Right renal cortex interstitium (tissue), 3 donors: ENCODE measurements around the gene C17orf100. TPM values are rescaled to one million over a fixed set of nuclear protein-coding genes. Genes with fewer than 3 reads are reported as not detected.
"Not testable (repeated sequence)": the region's sequence is repeated elsewhere in the genome, so short reads cannot be mapped to it uniquely, and the experiment has no call there.

ENCODE experiments used
- DNase-seq, 3 donors: peaks; one replicate each; pipeline ENCODE4 v3.0.0-alpha.2; 2013; ENCODE audit warnings: low read depth in 3 of 3, low spot score in 2 of 3
- polyA plus RNA-seq, 3 donors: library from polyadenylated mRNA; unstranded; fragments of 120-200 nt; gene quantifications; one replicate each; pipeline ENCODE4 v1.2.1, GENCODE V29; 2013; ENCODE audit not compliant: insufficient read length in 3 of 3

The C17orf100 gene
- polyA plus RNA-seq, 3 donors, result 10.2 to 10.4 (median 10.3) TPM

- no peak for DNase-seq
These were observed 37.4 kb downstream of the C17orf100 start for GRCh38 chr17:6688944-6689343.

DNA sequence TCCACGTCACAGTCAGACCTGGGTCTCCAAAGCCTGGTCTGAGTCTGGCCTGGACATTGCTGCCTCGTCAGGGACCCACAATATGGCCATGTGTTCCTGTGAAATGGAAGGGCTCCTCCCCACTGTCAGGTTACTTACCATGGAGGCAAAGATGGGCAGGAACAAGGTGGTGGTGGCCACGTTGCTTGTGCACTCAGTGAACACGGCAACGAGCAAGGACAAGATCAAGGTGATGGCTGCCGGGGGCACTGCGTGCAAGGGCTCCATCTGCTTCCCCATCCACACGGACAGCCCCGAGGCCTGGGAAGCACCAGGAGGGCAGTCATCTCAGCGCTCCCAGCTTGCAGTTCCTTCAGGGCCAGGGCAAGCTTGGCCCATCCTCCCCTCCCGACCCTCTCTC, 39.1 kb downstream of the C17orf100 start:
- no peak for DNase-seq

DNA sequence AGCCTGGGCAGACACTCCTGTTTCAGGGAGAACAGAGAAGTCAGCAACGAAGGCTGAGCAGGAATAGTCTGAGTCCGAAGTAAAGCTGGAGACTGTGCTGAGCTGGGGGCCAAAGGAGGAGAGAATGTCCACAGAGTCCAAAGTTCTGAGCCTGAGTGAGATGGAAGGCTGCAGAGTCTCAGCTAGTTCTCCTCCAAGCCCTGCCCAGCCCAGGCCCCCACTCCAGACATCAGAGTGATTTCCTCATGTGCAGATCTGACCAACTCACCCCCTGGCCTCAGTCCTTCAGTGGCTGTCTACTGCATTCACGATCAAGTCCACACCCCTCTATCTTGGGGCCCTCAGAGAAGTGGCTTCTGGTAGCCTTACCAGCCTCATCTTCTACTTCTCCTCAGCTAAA, 40.0 kb downstream of the C17orf100 start:
- no peak for DNase-seq

GRCh38 chr17:6691958-6692357, 40.4 kb downstream of the C17orf100 start:
- DNase-seq, result not testable (repeated sequence)

- DNase-seq, result no peak
These were observed 43.5 kb downstream of the C17orf100 start for GRCh38 chr17:6695051-6695450.

DNA sequence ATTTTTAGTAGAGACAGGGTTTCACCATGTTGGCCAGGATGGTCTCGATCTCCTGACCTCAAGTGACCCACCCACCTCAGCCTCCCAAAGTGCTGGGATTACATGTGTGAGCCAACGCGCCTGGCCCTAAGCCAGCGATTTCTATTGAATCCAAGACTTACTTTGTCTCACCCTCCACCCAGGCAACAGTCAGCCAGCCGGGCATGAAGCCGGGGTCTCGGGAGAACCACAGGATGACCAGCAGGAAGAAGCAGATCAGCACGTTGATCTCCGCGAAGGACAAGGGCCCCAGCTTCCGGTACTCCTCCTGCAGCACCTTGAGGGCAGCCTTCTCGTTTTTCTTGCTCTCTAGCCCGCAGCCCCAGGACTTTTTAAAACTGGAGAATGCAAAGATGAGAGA, 44.0 kb downstream of the C17orf100 start:
- no peak for DNase-seq

- DNase-seq, result no peak
These were observed 45.3 kb downstream of the C17orf100 start for GRCh38 chr17:6696906-6697305.

- no peak for DNase-seq
These were observed 46.4 kb downstream of the C17orf100 start for GRCh38 chr17:6698004-6698403.

GRCh38 chr17:6699997-6700947, 48.7 kb downstream of the C17orf100 start:
- no peak for DNase-seq

- no peak for DNase-seq
These were observed 49.4 kb downstream of the C17orf100 start for GRCh38 chr17:6700948-6701307.

DNA sequence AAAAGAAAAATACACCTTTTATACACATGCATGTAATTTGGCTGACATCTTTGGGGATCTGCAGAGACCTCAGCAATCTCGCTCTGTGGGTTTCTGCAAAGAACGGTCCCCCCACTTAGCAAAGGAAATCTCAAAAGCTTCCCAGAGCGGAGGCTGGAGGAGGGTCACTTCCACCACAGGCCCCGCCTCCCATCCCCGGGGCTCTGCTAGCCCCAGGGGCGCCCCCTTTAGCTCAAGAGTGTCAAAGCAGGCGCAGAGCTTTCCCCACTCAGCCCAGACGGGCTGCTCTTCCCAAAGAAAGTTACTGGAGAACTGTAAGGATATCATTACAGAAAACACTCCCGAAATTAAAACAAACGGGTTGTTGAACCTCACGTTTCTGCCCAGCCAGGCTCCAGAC, 50.2 kb downstream of the C17orf100 start:
- DNase-seq, result no peak

DNA sequence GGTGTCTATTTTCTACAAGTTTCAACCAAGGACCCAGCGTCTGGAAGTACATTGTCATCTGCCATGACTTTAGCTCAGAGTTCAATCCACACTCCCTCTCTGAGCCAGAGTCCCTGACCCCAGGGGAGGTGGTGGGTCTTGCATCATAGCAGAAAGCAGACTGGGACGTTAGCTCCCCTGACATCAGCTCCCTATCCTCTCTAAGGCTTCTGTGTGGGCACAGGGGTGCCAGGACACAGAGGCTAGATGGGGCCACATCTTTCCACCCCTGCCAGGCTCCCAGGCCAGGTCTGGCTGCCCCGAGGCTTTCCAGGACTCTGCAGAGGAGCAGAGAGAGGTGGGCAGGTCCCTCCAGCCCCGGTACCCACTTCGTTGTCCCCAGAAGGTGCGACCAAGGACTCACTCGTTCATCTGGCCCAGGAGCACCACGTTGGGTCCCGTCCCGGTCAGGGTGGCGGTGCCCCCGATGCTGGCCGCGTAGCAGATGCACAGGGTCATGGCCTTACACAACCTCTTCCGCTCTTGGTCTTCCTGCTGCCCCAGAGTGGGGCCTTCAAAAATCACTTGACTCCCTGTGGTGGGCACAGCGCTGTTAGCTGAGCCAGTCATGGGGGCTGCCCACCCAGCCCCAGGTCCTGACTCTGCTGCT, 51.1 kb downstream of the C17orf100 start:
- DNase-seq, result no peak

Other genes with a start within 250 kb of the C17orf100 start
- gene AIPL1, start 216.6 kb upstream of the C17orf100 start, polyA plus RNA-seq, result under 1 TPM in 1 of 3 donors, not detected in 2; 0.19 TPM
- 10 to 100 TPM; 17.8 to 20.2 (median 19.4) TPM for gene PIMREG, start 207.3 kb upstream of the C17orf100 start, polyA plus RNA-seq
- 1 to 10 TPM; 7.4 to 8.9 (median 8.2) TPM for gene PITPNM3, start 95.2 kb upstream of the C17orf100 start, polyA plus RNA-seq
- gene KIAA0753, start 11.1 kb upstream of the C17orf100 start, polyA plus RNA-seq, result 10 to 100 TPM; 29.7 to 37.7 (median 32.4) TPM
- 10 to 100 TPM; 86.9 to 98.5 (median 95.4) TPM for gene TXNDC17, start 10.7 kb upstream of the C17orf100 start, polyA plus RNA-seq
- 10 to 100 TPM; 25.4 to 26.6 (median 26.2) TPM for gene MED31, start 157 bp upstream of the C17orf100 start, polyA plus RNA-seq
- 1 to 10 TPM; 1.1 to 4.2 (median 1.9) TPM for gene SLC13A5, start 61.6 kb downstream of the C17orf100 start, polyA plus RNA-seq
- 1 to 10 TPM; 6.4 to 8.8 (median 7.3) TPM for gene XAF1, start 104.3 kb downstream of the C17orf100 start, polyA plus RNA-seq
- gene FBXO39, start 124.5 kb downstream of the C17orf100 start, polyA plus RNA-seq, result under 1 TPM in 2 of 3 donors, not detected in 1; 0.14 to 0.31 TPM
- gene TEKT1, start 180.0 kb downstream of the C17orf100 start, polyA plus RNA-seq, result 1 to 10 TPM in 1 of 3 donors, under 1 TPM in 2; 0.93 to 1.2 (median 0.94) TPM